ENCODE measurements around the gene HSD17B11. TPM values are rescaled to one million over a fixed set of nuclear protein-coding genes. Genes with fewer than 3 reads are reported as not detected.
A peak's percentile ranks its signal among the peaks of the same experiment; 100 is the strongest.
"Not testable (repeated sequence)": the region's sequence is repeated elsewhere in the genome, so short reads cannot be mapped to it uniquely, and the experiment has no call there.

HSD17B11 gene
- polyA plus RNA-seq, 5 donors = 45.5 to 92.3 (median 74.3) TPM

DNA sequence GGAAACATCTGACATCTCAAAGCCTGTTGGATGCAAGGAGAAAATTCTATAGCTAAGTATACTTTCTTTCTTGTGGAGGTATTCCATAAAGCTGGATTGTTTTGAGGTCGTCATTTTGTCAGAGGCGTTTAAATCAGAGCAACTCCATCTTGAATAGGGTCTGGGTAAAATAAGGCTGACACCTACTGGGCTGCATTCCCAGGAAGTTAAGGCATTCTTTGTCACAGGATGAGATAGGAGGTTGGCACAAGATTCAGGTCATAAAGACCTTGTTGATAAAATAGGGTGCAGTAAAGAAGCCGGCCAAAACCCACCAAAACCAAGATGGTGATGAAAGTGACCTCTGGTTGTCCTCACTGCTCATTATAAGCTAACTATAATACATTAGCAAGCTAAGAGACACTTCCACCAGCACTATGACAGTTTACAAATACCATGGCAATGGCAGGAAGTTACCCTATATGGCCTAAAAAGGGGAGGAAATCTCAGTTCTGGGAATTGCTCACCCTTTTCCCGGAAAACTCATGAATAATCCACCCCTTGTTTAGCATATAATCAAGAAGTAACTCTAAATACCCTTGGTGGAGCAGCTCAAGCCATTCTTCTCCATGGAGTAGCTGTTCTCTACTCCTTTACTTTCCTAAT lies 80.2 kb downstream of the HSD17B11 start:
- DNase-seq = no peak

GRCh38 chr4:87309625-87310024 lies 81.4 kb downstream of the HSD17B11 start:
- DNase-seq = no peak

GRCh38 chr4:87306056-87306455 lies 84.9 kb downstream of the HSD17B11 start:
- no peak for DNase-seq

- no peak for DNase-seq
Measured at GRCh38 chr4:87305562-87305961, 85.4 kb downstream of the HSD17B11 start.

GRCh38 chr4:87304745-87305432 lies 86.1 kb downstream of the HSD17B11 start:
- DNase-seq = peak; percentile 6 to 16

DNA sequence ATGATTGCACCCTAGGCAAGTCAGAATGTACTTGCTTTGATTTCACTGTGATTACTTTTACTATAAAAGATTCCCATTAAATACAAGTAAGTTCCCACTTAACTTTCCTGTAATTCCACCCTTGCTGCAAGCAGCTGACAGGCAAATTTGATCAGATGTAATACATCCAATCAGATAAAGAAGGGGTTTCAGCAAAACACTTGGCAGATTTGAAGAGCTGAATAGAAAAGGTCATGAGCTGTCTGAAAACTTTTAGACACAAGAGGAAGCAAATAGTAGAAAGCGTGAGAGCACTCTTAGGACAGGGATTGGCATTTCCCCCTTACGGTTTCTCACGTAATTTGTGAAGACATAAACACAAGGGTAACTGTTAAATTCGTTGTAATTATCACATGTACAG lies 91.1 kb downstream of the HSD17B11 start:
- no peak for DNase-seq

DNA sequence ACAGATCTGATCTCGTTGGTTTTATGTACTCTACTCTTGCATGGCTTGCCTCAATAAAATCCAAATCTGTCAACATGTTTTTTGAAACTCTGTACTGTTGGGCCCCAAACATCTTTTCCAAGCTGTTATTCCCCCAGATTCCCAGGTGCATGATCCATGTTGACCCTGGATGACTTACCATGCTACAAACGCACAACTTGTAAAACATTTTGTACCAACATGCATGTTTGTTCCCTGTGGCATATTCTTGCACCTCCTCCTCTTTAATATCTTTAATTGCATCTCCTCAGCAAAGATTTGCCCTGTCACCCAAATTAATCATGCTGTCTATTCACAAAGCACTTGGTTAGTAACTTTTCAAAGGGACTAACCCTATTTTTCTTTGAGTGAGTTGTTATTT lies 92.6 kb downstream of the HSD17B11 start:
- DNase-seq = no peak

GRCh38 chr4:87294911-87295310 lies 96.1 kb downstream of the HSD17B11 start:
- not testable (repeated sequence) for DNase-seq

DNA sequence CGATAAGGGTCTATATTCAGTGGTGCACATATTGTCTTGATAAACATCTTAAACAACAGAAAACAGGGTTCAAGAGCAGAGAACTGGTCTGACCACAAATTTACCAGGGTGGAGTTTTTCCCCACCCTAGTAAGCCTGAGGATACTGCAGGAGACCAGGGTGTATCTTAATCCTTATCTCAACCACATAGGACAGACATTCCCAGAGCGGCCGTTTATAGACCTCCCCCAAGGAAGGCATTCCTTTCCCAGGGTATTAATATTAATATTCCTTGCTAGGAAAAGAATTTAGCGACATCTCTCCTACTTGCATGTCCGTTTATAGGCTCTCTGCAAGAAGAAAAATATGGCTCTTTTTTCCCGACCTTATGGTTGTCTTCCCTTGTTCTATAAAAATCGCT lies 97.1 kb downstream of the HSD17B11 start:
- DNase-seq = not testable (repeated sequence)

DNA sequence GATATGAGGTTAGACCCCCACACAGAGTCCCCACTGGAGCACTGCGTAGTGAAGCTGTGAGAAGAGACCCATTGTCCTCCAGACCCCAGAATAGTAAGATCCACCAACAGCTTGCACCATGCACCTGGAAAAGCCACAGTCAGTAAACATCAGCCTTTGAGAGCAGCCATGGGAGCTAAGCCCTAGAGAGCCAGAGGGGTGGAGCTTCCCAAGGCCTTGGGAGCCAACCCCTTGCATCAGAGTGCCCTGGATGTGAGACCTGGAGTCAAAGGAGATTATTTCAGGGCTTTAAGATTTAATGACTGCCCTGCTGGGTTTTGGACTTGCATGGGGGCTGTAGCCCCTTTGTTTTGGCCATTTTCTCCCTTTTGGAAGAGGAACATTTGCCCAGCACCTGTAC lies 104.0 kb downstream of the HSD17B11 start:
- DNase-seq = no peak

Other genes starting within 250 kb of the HSD17B11 start
- 10 to 100 TPM; 11.2 to 21.8 (median 18.9) TPM for gene KLHL8, start 170.6 kb downstream of the HSD17B11 start, polyA plus RNA-seq (ENCODE audit: insufficient read depth in 1 of 5, insufficient read length in 5 of 5, low replicate concordance in 1 of 5)
- 1 to 10 TPM in 1 of 5 donors, under 1 TPM in 4; 0.46 to 1.5 (median 0.60) TPM for gene HSD17B13, start 68.3 kb downstream of the HSD17B11 start, polyA plus RNA-seq (ENCODE audit: insufficient read depth in 1 of 5, insufficient read length in 5 of 5, low replicate concordance in 1 of 5)
- gene NUDT9, start 31.4 kb upstream of the HSD17B11 start, polyA plus RNA-seq (ENCODE audit: insufficient read depth in 1 of 5, insufficient read length in 5 of 5, low replicate concordance in 1 of 5) = 10 to 100 TPM; 45.1 to 55.9 (median 50.5) TPM
- gene SPARCL1, start 138.2 kb upstream of the HSD17B11 start, polyA plus RNA-seq (ENCODE audit: insufficient read depth in 1 of 5, insufficient read length in 5 of 5, low replicate concordance in 1 of 5) = 100 to 1,000 TPM; 353 to 516 (median 475) TPM
- gene DSPP, start 217.3 kb upstream of the HSD17B11 start, polyA plus RNA-seq (ENCODE audit: insufficient read depth in 1 of 5, insufficient read length in 5 of 5, low replicate concordance in 1 of 5) = under 1 TPM in 1 of 5 donors, not detected in 4; 0.04 TPM

All from right lung (tissue), 5 donors.